ENCODE measurements around the gene BYSL. TPM values are rescaled to one million over a fixed set of nuclear protein-coding genes. Genes with fewer than 3 reads are reported as not detected.
"Not testable (repeated sequence)": the region's sequence is repeated elsewhere in the genome, so short reads cannot be mapped to it uniquely, and the experiment has no call there.

Gene BYSL
- total RNA-seq, 1 experiment from 2014 or later: 60.0 TPM

- DNase-seq (ENCODE audit: low read depth): peak; percentile 91
Observed at GRCh38 chr6:41941280-41942066, 20.2 kb downstream of the BYSL start, which contains the start of gene CCND3. TSS of gene CCND3 (minus strand) at chr6:41941808. CDS start at chr6:41941649, 159 bp downstream.

GRCh38 chr6:41942067-41942851 is 21.0 kb downstream of the BYSL start:
- DNase-seq (ENCODE audit: low read depth): no peak

DNA sequence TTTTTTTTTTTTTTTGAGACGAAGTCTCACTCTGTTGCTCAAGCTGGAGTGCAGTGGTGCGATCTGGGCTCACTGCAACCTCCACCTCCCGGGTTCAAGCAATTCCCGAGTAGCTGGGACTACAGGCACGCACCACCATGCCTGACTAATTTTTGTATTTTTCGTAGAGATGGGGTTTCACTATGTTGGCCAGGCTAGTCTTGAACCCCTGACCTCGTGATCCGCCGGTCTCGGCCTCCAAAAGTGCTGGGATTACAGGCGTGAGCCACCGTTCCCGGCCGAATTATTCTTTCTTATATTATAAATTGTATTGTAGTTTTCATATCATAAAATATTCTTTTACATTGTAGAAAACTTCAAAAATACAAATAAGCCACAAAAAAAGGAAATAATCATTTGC is 21.6 kb downstream of the BYSL start:
- not testable (repeated sequence) for DNase-seq (ENCODE audit: low read depth)

DNA sequence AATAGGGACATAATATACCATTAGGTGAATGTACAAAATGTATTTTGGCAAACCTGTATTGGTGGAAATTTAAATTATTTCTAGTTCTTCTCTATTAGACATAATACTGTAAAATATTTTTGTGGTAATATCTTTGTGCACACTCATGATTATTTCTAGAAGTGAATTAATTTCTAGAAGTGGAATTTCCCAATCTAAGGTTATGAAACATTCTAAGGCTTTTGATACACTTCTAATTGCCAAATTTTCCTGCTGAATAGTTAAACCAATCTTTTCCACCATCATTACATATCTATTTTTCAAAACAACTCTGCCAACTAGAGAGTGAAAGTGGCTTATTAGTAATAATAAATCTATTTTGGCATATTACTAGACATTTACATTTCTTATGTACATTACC is 22.2 kb downstream of the BYSL start:
- DNase-seq (ENCODE audit: low read depth): no peak

GRCh38 chr6:41947581-41948220 is 26.4 kb downstream of the BYSL start:
- DNase-seq (ENCODE audit: low read depth): no peak

DNA sequence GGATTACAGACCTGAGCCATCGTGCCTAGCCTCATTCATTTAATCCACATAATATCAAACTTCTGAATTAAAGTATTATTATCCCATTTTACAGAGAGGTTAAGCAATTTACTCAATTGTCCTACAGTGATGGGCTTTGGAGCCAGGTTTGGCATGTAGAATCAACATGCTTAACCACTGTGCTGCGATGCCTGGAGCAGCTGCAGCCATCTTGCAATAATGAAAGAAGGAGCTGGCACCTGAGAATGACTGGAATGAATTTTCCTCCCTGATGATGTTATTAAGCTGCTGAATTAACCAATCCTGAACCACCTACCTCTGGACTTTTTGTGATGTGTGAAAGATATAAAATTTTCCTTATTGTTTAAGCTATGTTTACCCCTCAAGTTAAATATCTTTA is 33.4 kb downstream of the BYSL start:
- no peak for DNase-seq (ENCODE audit: low read depth)

DNA sequence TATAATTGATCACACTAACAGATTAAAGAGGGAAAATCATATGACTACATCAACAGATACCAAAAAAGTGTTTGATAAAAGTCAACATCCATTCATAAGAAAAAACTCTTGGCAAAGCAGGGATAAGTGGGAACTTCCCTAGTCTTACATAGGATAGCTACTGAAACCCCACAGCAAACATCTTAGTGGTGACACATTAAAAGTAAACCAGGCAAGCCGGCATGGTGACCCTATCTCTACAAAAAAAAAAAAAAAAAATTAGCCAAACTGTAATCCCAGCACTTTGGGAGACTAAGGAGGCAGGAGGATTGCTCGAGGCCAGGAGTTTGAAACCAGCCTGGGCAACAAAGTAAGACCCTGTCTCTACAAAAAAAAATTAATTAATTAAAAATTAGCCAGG is 34.1 kb downstream of the BYSL start:
- no peak for DNase-seq (ENCODE audit: low read depth)

GRCh38 chr6:41957117-41957516 is 35.8 kb downstream of the BYSL start:
- no peak for DNase-seq (ENCODE audit: low read depth)

GRCh38 chr6:41958022-41958856 is 36.9 kb downstream of the BYSL start:
- no peak for DNase-seq (ENCODE audit: low read depth)

DNA sequence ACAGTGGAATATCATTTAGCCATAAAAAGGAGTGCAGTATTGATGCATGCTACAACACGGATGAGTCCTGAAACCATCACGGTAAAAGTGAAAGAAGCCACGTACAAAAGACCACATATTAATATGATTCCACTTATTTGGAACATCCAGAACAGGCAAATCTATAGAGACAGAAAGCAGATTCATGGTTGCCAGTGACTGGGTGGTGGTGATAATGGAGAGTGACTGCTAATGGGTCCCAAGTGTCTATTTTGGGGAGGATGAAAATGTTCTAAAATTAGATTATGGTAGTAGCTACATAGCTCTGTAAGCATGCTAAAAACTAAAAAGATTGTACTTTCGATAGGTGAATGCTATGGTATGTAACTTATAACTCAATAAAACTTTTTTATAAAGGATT is 38.7 kb downstream of the BYSL start:
- no peak for DNase-seq (ENCODE audit: low read depth)

DNA sequence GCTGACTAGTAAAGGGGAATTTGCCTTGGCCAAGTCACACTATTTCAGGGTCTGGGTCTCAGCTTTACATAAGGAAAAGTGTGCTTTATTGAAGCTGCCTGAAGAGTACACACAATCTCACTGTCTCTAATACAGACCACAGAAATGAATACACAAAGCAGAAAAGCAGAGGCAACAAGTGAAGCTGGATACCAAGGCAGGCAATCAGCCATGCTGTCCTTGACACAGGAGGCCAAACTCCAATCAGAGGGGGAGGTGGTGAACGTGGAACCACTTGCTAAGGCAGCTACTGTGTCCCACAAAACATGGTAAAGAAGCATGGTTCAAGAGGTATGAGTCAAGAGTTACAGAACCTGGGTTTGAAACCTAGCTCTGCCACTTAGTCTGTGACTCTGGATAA is 42.1 kb downstream of the BYSL start:
- DNase-seq (ENCODE audit: low read depth): no peak

- DNase-seq (ENCODE audit: low read depth): no peak
Observed at GRCh38 chr6:41964201-41964887, 43.0 kb downstream of the BYSL start.

DNA sequence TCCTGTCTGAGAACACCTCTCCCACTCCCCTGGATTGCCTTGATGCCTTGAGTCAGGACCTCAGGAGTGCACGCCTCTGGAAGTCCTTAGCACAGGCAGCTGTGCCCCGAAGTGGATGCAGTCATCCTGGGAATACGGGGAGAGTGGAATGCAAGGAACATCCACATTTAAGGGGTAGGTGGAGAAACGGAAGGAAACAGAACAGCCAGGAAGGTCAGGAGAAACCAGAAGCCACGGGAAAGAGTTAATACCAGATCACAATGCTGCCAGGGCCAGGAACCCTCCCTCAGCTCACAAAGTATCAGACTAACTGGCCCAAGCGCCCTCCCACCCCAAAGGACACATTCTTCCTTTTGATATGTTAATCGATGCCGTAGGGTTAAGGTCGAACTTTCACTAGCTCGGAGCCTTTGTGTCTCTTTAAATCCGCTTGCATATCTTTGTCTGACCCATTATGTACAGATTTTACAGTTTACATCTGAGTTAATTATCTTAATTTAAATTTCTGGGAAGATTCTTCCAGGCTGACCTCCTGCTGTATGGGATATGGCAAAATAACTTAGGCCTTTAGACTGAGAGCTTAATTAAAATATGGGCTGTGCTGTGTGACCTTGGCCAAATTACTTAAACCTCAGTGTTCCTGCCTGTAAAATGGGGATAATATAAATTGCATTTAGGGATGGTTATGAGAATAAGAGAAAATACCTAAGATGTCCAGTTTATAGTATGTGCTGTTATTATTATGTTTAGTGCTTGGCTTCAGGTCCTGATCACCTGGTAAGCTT is 44.3 kb downstream of the BYSL start:
- DNase-seq (ENCODE audit: low read depth): no peak

- no peak for DNase-seq (ENCODE audit: low read depth)
Observed at GRCh38 chr6:41966214-41966920, 45.1 kb downstream of the BYSL start.

DNA sequence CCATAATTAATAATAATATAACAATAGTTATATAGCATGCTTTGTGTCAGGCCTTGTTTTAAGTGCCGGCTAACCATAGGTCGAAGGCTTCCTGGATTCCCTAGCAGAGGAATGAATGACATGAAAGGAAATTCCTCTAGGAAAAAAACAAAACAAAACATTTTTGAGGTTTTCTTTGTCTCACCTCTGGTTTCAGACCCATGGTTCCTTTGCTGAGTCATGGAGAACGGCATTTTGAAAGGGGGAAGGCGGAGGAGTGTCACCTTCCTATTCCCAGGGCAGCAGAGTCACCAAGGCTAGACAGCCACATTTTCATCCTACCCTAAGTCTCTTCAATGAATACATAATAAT is 45.6 kb downstream of the BYSL start:
- DNase-seq (ENCODE audit: low read depth): peak; percentile 91

GRCh38 chr6:41967312-41968287 is 46.3 kb downstream of the BYSL start:
- no peak for DNase-seq (ENCODE audit: low read depth)

DNA sequence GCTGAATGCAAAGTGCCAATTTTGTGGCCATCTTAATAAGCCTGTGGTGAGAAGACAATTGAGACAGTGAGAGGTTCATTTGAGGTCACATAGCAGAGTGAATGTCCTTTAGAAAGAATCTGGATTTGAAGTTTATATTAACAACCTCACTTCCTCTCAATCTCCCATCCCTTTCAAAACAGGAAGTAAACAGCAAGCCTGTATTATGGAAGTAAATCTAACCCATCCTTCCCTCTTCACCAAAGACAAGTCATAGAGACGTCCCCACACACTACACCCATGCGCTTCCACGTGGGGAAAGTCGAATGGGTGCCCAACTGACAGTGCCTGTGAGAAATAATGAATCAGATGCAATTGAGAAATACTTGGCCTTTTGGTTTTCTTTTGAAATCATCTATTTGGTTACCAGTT is 49.1 kb downstream of the BYSL start:
- DNase-seq (ENCODE audit: low read depth): peak; percentile 26

- no peak for DNase-seq (ENCODE audit: low read depth)
Observed at GRCh38 chr6:41972826-41973225, 51.5 kb downstream of the BYSL start.

Measured in HT1080 (cell line).